Hippocampal formation (tissue), 2 donors: ENCODE data around the gene OST4.
"Not testable (repeated sequence)": the region's sequence is repeated elsewhere in the genome, so short reads cannot be mapped to it uniquely, and the experiment has no call there.

ENCODE experiments used
- DNase-seq, 2 donors: peaks; one replicate each; lab custom pipeline; 2025; lab: John Stamatoyannopoulos, UW

The OST4 gene

DNA sequence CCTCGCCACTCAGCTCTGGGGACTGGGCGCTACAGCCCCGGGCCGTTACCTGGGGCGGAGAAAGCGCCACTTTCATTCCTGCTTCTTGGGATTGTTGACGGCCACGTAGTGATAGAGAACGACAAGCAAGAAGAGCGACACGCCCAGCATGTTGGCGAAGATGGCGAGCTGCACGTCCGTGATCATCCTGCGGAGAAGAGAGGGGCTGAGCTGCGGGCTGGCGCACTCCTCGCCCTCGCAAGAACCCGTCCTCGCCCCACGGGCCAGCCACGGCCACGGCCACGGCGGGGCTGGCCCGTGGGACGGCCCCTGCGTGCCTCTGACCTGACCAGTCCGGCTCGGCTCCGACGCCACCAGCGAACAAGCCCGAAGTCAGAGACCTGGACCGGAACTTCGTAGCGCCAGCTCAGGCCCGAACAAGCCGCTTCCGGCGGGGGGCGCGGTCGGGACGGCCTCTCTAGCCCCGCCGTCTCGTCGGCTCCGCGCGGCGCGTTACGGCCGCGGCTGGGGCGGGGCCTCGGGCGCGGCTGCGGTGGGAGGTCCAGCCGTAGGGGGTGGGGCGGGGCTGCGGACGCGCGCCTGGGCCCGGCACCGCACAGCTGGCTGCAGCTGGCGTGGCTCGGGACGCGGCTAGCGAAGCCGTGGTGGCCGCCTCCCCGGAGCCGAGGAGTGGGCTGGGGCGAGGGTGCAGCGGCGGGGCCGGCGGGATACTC is at the start of gene OST4:
Gene OST4 (minus strand): TSS at position 378 of the 713 bp plus-strand sequence.
- DNase-seq, result peak; percentile 92 to 93

DNA sequence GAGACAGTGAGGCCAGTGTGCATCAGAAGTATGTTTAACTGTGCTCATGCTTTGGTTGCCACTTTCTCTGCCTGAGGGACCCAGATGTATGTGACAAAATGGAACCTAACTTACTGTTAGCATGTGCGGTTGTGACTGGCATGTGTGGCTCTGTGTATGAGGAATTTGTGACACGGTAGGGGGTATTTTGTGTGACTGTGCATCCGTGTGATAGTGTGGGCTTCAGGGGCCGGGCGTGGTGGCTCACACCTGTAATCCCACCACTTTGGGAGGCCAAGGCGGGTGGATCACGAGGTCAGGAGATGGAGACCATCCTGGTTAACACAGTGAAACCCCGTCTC is 47.8 kb upstream of the OST4 start:
- DNase-seq, result not testable (repeated sequence)

DNA sequence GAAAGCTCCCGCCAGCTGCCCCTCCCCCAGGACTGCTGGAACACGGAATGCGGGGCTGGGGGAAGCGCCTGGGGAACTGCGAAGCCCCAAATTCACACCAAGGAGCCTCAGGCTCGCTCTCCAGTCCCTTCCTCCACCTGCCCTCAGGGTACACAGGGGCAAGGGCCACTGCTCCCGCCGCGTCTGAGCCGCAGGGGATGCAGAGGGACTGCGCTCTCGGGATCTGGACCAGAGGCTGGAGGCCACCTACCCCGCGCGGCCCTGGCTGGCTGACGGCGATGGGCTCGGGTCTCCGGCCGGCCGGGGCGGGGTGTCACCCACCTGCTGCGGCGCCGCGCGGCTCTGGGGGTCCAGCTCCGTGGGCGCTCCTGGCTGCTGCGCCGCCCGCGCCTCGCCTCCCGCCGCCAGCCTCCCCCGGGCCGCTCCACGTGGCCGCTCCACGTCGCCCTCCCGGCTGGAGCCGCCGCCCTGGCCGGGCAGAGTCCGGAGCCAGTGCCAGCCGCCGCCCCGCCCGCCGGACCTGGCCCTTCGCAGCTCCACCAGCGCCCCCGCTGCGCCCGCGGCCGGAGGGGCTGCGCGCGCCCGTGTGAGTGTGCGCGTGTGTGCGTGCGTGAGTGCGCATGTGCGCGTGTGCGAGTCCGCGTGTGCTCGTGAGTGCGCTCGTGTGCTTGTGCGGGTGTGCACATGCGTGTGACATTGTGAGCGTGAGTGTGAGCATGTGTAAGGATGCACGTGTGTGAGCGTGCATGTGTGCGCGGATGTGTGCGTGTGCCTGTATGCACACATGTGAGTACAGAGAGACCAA is 47.3 kb upstream of the OST4 start, which contains the start of gene CGREF1:
Gene CGREF1 (minus strand): TSS at position 604 of the 805 bp plus-strand sequence. CDS start 14,762 bp downstream, outside the sequence.
- DNase-seq, result no peak

DNA sequence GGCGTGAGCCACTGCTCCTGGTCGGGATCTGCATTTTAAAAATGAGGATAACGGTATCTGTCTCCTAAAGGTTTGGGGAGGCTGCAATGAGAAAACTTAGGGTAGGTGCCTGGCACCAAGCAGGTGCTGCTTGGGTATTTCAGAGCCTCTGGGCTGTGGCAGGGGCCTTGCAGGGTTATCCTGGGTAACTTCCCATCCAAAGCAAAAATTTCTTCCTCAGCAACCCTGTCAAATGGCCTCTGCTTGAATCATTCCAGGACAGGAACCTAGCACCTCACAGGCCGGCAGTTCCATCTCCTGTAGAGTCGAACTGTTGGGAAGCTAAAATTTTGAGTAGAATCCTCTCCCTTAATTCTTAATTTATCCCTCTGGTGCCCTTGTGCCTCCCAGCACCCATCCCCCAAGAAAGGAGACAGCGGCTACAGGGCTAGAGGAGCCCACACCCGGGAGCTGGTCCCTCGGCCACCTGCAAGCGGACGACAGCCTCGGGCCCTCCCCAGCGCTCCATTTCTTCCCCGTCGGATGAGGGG is 46.6 kb upstream of the OST4 start:
- DNase-seq, result no peak

DNA sequence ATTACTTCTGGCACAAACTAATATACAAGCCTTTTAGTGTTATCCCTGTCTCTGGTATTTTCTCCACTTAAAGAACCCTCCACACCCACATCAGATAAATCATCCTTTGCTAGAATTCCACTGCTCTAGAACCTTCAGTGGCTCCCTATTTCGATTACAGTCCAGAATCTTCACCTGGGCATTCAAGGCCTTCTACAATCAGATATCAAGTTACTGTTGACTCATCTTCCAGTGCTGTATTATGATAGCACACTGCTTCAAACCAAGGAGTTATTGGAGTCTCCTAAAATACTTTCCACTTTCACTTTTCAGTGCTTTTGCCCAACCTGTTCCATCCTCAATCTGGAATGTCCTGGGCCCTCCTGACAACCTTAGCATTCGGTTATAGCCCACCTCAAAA is 44.1 kb upstream of the OST4 start:
- DNase-seq, result no peak

DNA sequence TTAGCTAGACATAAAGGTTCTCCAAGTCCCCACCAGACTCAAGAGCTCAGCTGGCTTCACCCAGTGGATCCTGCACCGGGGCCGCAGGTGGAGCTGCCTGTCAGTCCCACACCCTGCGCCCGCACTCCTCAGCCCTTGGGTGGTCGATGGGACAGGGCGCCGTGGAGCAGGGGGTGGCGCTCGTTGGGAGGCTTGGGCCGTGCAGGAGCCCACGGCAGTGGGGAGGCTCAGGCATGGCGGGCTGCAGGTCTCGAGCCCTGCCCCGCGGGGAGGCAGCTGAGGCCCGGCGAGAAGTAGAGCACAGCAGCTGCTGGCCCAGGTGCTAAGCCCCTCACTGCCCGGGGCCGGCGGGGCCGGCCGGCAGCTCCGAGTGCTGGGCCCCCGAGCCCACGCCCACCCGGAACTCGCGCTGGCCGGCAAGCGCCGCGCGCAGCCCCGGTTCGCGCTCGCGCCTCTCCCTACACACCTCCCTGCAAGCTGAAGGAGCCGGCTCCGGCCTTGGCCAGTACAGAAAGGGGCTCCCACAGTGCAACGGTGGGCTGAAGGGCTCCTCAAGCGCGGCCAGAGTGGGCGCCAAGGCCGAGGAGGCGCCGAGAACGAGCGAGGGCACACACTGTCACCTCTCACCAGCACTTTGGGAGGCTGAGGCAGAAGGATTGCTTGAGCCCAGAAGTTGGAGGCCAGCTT is 40.1 kb upstream of the OST4 start:
- DNase-seq, result not testable (repeated sequence)

DNA sequence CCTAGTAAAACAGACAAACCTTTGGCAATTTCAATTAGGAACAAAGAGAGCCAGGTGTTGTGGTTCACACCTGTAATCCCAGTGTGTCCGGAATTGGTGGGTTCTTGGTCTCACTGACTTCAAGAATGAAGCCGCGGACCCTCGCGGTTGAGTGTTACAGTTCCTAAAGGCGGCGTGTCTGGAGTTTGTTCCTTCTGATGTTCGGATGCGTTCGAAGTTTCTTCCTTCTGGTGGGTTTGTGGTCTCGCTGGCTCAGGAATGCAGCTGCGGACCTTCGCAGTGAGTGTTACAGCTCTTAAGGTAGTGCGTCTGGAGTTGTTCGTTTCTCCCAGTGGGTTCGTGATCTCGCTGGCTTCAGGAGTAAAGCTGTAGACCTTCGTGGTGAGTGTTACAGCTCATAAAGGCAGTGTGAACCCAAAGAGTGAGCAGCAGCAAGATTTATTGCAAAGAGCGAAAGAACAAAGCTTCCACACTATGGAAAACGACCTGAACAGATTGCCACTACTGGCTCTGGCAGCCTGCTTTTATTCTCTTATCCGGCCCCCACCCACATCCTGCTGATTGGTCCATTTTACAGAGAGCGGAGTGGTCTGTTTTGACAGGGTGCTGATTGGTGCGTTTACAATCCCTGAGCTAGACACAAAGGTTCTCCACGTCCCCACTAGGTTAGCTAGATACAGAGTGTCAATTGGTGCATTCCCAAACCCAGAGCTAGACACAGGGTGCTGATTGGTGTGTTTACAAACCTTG is 39.3 kb upstream of the OST4 start:
- DNase-seq, result not testable (repeated sequence)

DNA sequence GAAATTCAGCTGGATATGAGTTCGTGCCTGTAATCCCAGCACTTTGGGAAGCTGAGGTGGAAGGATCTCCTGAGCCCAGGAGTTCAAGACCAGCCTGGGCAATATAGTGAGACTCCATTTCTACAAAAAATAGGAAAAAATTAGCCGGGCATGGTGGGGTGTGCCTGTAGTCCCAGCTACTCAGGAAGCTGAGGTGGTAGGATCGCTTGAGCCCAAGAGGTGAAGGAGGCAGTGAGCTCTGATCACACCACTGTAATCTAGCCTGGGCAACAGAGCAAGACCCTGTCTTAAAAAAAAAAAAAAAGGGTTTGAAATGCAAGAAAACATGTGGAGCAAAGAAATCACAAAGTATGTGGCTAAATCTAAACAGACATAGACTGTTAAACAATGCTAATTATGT is 37.6 kb upstream of the OST4 start:
- DNase-seq, result no peak

DNA sequence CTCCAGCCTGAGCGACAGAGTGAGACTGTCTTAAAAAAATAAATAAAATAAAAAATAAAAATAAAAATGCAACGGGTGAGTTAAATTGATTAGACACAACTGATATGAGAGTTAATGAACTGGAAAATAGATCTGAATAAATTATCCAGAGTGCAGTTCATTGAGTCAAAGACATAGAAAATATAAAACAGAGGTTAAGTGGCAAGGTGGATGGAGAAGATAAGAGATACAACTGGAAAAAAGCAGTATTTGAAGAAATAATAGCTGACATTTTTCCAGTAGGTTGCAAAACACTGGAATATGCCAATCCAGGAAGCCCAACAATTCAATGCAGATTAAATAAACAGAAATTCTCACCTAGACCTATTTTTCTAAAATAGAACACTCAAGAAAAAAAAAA is 36.8 kb upstream of the OST4 start:
- no peak for DNase-seq

DNA sequence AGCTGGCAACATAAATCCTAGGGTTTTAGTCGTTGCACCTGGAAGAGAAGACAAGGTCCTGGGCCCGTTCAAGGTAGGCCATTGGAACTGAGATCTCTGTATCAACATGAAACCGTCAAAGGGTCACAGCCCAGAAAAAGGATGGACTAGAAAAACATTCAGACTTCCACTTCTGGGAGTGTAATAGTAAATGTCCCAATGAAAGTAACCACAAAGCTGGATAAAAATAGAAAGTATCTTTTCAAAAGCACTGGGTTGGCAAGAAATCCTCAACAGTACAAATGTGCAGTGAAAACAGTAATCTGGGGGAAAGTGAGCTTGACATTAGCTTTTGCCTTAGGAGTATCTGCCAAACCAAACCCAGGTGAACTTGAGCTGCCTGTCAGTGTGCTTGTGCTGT is 34.5 kb upstream of the OST4 start:
- no peak for DNase-seq

DNA sequence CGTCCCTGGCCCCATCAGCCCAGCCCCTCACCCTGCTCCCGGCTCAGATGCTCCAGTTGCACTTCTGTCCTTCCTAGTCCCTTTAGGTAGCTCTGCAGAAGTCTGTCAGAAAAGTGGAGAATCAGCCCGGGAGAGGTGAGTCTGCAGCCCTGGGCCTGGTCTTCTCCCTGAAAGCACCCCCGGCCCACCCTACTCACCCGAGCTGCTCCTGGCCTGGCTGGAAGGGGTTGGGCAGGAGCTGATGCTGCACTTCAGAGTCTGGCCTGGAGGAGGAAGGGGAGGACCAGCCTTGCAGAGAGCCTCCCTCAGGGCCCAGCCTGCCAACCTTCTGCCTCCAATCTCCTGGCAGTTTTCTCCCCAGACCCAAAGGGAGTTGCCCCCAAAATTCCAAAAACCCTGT is 30.9 kb upstream of the OST4 start:
- no peak for DNase-seq

DNA sequence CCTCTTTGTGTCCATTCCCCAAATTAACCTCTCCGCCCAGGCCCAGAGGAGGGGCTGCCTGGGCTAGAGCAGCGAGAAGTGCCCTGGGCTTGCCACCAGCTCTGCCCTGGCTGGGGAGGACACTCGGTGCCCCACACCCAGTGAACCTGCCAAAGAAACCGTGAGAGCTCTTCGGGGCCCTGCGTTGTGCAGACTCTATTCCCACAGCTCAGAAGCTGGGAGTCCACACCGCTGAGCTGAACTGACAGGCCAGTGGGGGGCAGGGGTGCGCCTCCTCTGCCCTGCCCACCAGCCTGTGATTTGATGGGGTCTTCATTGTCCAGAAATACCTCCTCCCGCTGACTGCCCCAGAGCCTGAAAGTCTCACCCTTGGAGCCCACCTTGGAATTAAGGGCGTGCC is 28.6 kb upstream of the OST4 start:
- DNase-seq, result no peak

DNA sequence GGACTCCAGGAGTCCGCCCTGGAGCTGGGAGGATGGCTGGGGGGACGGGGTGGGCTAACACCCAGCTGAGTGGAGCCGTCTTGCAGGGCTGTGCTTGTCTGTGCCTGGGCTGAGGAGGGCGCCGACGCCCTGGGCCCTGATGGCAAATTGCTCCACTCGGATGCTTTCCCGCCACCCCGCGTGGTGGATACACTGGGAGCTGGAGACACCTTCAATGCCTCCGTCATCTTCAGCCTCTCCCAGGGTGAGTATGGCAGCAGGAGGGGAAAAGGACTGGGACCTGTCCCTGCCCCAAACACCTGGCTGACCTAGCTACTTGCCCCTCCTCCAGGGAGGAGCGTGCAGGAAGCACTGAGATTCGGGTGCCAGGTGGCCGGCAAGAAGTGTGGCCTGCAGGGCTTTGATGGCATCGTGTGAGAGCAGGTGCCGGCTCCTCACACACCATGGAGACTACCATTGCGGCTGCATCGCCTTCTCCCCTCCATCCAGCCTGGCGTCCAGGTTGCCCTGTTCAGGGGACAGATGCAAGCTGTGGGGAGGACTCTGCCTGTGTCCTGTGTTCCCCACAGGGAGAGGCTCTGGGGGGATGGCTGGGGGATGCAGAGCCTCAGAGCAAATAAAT is 28.0 kb upstream of the OST4 start:
- no peak for DNase-seq

DNA sequence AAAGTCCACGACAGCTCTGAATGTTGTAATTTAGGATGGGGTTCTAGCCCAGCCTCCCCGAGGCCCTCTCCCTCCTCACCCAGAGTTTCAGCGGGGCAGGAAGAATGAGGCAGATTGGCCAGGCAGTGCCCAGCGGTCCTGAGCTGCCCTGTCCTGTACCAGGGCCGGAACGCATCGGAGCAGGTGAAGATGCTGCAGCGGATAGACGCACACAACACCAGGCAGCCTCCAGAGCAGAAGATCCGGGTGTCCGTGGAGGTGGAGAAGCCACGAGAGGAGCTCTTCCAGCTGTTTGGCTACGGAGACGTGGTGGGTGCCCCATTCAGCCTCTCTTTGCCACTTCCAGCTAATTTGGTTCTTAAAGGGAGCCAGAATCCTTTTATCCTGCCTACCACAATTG is 25.9 kb upstream of the OST4 start:
- DNase-seq, result no peak

DNA sequence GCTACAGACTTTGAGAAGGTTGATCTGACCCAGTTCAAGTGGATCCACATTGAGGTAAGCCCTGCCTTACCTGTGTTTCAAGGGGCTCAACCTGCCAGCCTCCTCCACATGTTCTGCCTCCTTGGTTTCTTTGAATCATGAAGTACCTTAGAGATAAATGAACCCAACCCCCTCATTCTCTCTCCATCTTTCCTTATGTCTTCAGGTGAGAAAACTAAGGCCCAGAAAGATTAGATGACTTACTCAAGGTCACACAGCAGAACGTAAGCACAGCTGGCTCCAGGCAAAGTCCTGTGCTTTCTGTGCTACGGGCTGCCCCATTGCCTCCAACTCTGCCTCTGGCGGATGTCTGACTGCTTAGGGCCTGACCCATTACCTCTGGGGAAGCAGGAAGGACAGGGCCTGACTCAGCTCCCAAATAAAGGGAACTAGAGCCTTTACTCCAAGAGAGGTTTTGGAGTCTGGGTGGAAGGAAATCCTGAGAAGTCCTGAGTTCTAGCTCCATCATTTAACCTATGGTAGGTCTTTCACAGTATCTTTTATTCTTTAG is 25.4 kb upstream of the OST4 start:
- no peak for DNase-seq

DNA sequence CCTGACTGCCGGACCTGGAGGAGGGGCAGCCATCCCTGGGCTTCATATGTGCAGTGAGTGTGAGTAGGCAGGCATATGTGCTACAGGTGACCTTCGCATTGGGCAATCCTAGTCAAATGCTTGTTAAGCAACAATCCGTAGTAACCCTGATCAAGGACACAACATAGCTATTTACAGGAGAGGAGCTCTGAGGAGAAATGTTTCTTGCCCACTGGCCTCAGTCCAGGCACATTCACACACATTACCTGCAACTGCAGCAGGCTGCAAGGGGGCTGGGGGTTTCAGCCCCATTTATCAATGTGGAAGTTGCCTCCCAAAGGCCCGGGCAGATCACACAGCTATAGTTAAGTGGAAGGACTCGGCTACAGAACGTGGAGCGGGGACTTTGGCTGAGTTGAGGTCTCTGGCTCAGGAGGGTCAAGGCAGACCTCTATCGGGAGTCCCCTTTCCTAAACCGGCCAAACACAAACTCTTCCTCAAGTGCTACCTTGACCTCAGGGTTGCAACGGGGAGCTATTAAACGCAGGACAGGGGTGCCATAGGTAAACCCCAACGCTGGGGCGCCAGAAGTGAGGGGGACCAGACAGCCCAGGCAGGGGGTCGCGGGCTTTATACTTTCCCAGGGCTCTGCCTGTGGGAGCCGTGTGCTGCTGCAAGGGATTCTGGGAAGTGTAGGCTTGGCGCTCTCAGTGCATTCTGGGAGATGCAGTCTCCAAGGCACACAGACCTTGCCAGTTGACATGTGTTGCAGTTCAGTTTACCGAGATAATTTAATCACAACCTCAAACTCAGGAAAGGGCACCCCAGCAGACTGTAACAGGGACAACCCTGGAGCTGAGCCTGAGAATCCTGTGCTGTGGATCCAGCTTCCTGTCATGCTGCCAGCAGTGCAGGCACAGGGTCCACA is 24.5 kb upstream of the OST4 start:
- peak; percentile 54 to 60 for DNase-seq

DNA sequence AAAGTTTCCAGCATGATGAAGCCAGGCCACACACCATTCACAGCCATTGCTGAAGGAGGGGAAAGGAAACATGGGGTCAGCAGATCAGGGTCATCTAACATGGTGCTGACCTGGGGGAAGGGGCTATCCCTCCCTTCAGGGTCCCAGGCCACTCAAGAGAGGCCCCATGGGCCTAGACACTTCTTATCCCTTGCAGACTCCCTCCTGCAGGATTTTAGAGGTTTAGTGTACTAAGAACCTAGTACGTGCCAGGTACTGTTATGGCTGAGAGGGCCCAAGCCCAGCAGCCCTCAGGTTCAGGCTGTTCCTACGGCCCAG is 23.9 kb upstream of the OST4 start:
- no peak for DNase-seq

DNA sequence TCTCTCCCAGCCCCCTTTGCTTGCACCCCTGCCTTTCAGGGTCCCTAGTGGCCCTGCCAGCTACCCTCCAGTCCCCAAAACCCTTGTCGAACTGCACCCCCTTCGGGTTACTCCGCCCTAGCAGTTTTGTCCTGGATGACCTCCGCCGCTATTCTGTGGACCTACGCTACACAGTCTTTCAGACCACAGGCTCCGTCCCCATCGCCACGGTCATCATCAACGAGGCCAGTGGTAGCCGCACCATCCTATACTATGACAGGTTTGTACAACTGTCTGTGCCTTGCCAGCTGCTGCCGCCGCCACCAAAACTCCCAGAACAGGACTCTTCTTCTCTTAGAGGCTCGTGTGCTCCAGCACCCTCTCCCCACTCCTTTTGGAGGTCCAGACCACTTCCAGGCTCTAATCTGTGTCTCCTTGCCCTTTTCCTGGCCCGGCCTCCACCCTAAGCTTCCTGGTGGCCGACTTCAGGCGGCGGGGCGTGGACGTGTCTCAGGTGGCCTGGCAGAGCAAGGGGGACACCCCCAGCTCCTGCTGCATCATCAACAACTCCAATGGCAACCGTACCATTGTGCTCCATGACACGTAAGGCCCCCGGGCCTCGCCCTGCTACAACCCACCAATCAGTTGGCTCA is 23.0 kb upstream of the OST4 start:
- no peak for DNase-seq

DNA sequence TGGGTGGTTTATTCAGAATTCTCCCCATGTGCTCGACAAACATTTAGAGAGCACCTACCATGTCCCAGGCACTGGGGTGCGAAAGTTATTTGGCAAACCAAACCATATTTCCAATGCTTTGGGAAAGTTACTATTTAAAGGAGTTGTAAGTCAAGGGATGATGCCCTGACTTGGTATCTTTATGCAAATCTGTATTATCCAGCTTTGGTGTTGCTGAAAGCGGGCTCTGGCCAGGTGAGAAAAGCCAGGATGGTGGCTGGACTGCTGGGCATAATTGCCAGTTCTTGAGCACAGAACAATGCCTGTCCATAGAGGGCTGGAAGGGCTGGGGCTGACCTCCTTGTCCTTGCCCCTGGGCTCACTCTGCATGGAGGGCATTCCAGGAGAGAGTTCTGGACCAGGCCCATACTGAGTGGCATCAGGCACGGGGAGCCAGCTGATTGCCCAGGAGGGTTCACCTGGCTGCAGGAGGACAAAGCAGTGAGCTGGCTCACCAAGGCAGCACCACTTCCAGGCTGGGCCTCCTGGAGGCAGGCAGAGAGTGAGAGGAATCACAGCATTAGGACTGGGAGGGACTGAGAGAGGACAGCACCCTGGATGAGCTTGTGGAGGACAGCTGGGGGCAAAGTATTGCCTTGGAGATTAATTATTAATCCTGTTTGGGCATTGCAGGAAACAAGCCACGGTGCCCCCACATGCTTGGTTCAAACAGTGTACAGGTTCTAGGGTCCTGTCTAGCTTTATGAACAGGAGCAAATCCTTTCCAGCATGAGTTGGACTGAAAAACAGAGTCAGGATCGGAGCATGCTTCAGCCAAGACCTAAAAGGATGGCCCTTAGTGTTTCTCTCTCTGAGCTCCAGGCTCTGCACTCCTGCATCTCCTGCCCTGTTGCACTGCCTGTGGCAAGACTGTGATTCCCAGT is 22.2 kb upstream of the OST4 start:
- DNase-seq, result no peak
